Measurements from ENCODE around the gene CYSTM1. TPM values are rescaled to one million over a fixed set of nuclear protein-coding genes. Genes with fewer than 3 reads are reported as not detected.

The CYSTM1 gene
- polyA plus RNA-seq, 2 of the 4 experiments (the other 2 are of a cell fraction) = 76.8 to 103 TPM

DNA sequence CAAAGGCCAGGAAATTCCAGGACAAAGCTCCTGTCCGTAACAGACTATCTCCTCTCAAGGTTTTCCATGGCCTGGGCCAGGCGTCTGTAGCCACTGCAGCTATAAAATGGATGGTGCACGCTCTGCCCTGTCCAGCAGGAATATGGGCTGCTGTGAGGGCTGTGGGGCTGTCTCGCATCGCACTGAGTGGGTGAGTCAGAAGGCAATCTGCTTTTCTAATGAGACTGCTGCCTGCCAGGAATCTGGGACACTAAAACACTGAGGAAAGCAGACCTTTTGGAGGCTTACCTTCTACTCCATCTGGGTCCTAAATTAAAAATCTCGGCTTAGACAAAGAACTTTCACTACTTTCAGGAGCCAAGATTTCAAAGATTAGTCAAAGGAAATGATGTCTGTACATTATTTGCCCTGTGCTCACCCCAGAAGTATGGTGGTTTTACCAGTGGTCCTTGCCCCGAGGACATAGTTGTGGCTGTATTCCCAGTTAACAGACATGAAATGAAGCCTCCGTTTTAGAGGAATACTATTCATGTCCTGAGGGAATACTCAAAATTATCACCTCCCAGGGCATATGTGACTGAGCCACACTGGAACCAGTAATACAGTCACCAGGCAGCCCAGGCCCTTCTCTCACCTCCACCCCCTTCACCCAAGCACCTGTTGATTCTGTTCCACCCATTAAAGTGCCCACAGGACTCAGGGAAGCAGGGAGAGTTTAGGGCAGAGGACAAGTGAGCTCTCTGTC, 71.6 kb downstream of the CYSTM1 start (continued):
- TF ChIP-seq, protein P1, sequence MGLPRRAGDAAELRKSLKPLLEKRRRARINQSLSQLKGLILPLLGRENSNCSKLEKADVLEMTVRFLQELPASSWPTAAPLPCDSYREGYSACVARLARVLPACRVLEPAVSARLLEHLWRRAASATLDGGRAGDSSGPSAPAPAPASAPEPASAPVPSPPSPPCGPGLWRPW (IDR thresholded peaks at IDR 0.05) = no peak
- no peak for TF ChIP-seq EHF (CRISPR knock-in tag; IDR thresholded peaks at IDR 0.05)

DNA sequence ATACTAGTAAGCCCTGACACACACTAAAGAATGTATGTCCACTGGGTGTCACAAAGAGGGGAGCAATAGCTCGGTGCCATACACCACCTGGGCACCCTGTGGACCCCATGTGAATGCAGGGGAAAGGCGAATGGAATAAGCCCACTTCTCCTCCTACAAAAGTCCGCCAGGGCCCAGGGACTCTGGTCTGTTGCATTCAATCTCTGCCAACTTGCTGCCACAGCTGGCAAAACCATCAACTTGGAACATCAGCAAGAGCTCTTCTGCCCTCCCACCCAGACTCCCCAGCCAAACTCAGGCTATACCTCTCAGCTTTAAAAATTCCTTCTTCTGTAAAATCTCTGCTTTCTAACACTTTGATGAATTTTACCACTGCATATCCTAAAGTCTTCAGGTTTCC, 73.4 kb downstream of the CYSTM1 start:
- no peak overlapping the region for H3K4me2 ChIP-seq
- CTCF ChIA-PET = interaction anchor here (1.2 to 42.9 kb wide), 3 partner anchors 8 to 104 kb away, joined by 4 to 1613 read pairs (median 163); partner anchors contain the start of genes HBEGF and SLC4A9
- no peak for TF ChIP-seq PHF8 (IDR thresholded peaks at IDR 0.05; ENCODE audit: borderline replicate concordance, low read depth)
- TF ChIP-seq MAZ (IDR thresholded peaks at IDR 0.05; ENCODE audit: borderline replicate concordance, low read depth, low read length) = no peak
- TF ChIP-seq, protein P2, sequence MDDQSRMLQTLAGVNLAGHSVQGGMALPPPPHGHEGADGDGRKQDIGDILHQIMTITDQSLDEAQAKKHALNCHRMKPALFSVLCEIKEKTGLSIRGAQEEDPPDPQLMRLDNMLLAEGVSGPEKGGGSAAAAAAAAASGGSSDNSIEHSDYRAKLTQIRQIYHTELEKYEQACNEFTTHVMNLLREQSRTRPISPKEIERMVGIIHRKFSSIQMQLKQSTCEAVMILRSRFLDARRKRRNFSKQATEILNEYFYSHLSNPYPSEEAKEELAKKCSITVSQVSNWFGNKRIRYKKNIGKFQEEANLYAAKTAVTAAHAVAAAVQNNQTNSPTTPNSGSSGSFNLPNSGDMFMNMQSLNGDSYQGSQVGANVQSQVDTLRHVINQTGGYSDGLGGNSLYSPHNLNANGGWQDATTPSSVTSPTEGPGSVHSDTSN (IDR thresholded peaks at IDR 0.05) = no peak
- no peak for TF ChIP-seq HOXB13 (CRISPR knock-in tag; IDR thresholded peaks at IDR 0.05; ENCODE audit: low read depth)
- TF ChIP-seq CHD2 (IDR thresholded peaks at IDR 0.05; ENCODE audit: low read length, partially characterized antibody) = no peak
- TF ChIP-seq, protein P1 (IDR thresholded peaks at IDR 0.05) = no peak
- TF ChIP-seq, protein P3, sequence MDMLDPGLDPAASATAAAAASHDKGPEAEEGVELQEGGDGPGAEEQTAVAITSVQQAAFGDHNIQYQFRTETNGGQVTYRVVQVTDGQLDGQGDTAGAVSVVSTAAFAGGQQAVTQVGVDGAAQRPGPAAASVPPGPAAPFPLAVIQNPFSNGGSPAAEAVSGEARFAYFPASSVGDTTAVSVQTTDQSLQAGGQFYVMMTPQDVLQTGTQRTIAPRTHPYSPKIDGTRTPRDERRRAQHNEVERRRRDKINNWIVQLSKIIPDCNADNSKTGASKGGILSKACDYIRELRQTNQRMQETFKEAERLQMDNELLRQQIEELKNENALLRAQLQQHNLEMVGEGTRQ (IDR thresholded peaks at IDR 0.05) = no peak
- no peak for TF ChIP-seq ZC3H11A (IDR thresholded peaks at IDR 0.05)
- TF ChIP-seq JUNB (IDR thresholded peaks at IDR 0.05) = no peak
- ATAC-seq = no peak
- no peak for FAIRE-seq
- POLR2A ChIA-PET = no interaction called here
- no peaks in the 10 kb centered on the region for H3K9me3 ChIP-seq
- no peak overlapping the region for H3K4me3 ChIP-seq
- DNase-seq (ENCODE audit: low read depth in 1 of 2, low spot score in 1 of 2) = no peak
- H3K4me1 ChIP-seq = peaks cover 33% of the 10 kb centered on the region
- WGBS (ENCODE audit: missing lambda C conversion rate) = 100% methylated on average over 3 of the region's 3 CpGs
- no peak overlapping the region for H3K27ac ChIP-seq

DNA sequence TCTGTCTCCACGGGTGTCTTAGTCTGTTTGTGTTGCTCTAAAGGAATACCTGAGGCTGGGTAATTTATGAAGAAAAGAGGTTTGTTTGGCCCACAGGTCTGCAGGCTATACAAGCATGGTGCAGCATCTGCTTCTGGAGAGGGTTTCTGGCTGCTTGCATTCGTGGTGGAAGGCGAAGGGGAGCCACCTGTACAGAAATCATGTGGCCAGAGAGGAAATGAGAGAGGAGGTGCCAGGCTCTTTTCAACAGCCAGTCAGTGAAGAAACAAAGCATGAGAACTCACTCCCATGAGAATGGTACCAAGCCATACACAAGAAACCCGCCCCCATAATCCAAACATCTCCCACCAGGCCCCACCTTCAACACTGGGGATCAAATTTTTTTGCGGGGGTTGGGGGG, 74.5 kb downstream of the CYSTM1 start:
- H3K27ac ChIP-seq = no peak overlapping the region
- no peaks in the 10 kb centered on the region for H3K9me3 ChIP-seq
- FAIRE-seq (no peak), DNase-seq (ENCODE audit: low read depth in 1 of 2, low spot score in 1 of 2) (no peak), ATAC-seq (no peak)
- 86% methylated on average over 5 of the region's 5 CpGs for WGBS (ENCODE audit: missing lambda C conversion rate)
- H3K4me3 ChIP-seq = no peak overlapping the region
- CTCF ChIA-PET = interaction anchor here (42.9 kb wide), 1 partner anchor 103 kb away, joined by 1613 read pairs; the partner anchor contains the start of genes HBEGF and SLC4A9
- no peak for TF ChIP-seq EHF (CRISPR knock-in tag; IDR thresholded peaks at IDR 0.05)
- TF ChIP-seq MYC (IDR thresholded peaks at IDR 0.05; ENCODE audit: borderline replicate concordance, low read length) = no peak
- TF ChIP-seq, protein P4, sequence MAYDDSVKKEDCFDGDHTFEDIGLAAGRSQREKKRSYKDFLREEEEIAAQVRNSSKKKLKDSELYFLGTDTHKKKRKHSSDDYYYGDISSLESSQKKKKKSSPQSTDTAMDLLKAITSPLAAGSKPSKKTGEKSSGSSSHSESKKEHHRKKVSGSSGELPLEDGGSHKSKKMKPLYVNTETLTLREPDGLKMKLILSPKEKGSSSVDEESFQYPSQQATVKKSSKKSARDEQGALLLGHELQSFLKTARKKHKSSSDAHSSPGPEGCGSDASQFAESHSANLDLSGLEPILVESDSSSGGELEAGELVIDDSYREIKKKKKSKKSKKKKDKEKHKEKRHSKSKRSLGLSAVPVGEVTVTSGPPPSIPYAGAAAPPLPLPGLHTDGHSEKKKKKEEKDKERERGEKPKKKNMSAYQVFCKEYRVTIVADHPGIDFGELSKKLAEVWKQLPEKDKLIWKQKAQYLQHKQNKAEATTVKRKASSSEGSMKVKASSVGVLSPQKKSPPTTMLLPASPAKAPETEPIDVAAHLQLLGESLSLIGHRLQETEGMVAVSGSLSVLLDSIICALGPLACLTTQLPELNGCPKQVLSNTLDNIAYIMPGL (CRISPR knock-in tag; IDR thresholded peaks at IDR 0.05; ENCODE audit: borderline replicate concordance) = no peak
- no peak for TF ChIP-seq TP53 (CRISPR knock-in tag; IDR thresholded peaks at IDR 0.05)
- no peak for TF ChIP-seq JUNB (IDR thresholded peaks at IDR 0.05)
- TF ChIP-seq ZFP36 (IDR thresholded peaks at IDR 0.05; ENCODE audit: borderline replicate concordance, partially characterized antibody) = no peak
- no peak for TF ChIP-seq HOXA7 (CRISPR knock-in tag; IDR thresholded peaks at IDR 0.05)
- no peak for TF ChIP-seq GATA3 (IDR thresholded peaks at IDR 0.05; ENCODE audit: borderline replicate concordance)
- POLR2A ChIA-PET = no interaction called here
- no peak overlapping the region for H3K4me2 ChIP-seq
- peaks cover 40% of the 10 kb centered on the region for H3K4me1 ChIP-seq

Measured in A549 (cell line).